Esophagus muscularis mucosa (tissue), 4 donors: ENCODE measurements around the gene NDUFA3. TPM values are rescaled to one million over a fixed set of nuclear protein-coding genes. Genes with fewer than 3 reads are reported as not detected.
"Not testable (repeated sequence)": the region's sequence is repeated elsewhere in the genome, so short reads cannot be mapped to it uniquely, and the experiment has no call there.

ENCODE experiments used
- DNase-seq: peaks from one replicate; pipeline ENCODE4 v3.0.0-alpha.2; 2017; ENCODE audit errors: extremely low spot score
- H3K27ac ChIP-seq, 4 donors: fragments of 200-600 bp; sonication (generic); replicated peaks in 1 of 4; 1 replicate in 3 of 4; 2 replicates in 1 of 4; pipeline ENCODE4 v1.5.1; 2016 to 2019; ENCODE audit warnings: mild to moderate bottlenecking in 1 of 4
- H3K27me3 ChIP-seq, 4 donors: fragments of 200-600 bp; sonication (generic); one replicate each; pipeline versions ENCODE4 v1.5.1 to v1.6.0; 2016 to 2019
- H3K36me3 ChIP-seq, 4 donors: fragments of 200-600 bp; sonication (generic); one replicate each; pipeline ENCODE4 v1.5.1; 2016 to 2019
- H3K4me1 ChIP-seq, 4 donors: fragments of 200-600 bp; sonication (generic); one replicate each; pipeline ENCODE4 v1.5.1; 2016 to 2019
- H3K4me3 ChIP-seq, 4 donors: fragments of 200-600 bp; sonication (generic); 1 replicate in 2 of 4; 2 replicates in 2 of 4; pipeline ENCODE4 v1.5.1; 2016 to 2019; ENCODE audit warnings: mild to moderate bottlenecking in 4 of 4, moderate library complexity in 1 of 4
- H3K9me3 ChIP-seq, 4 donors: fragments of 200-600 bp; sonication (generic); 1 replicate in 3 of 4; 2 replicates in 1 of 4; pipeline ENCODE4 v1.5.1; 2016 to 2019
- CTCF ChIP-seq, 3 experiments: fragments of 200-600 bp in 2 of 3; fragments of 450-650 bp in 1 of 3; sonication (generic) in 2 of 3; IDR thresholded peaks; one replicate each; pipeline ENCODE4 v1.5.1; 2017 to 2019; ENCODE audit warnings: antibody characterized with exemption in 3 of 3, mild to moderate bottlenecking in 2 of 3, moderate library complexity in 1 of 3
- EP300 ChIP-seq: sonication (generic); formaldehyde crosslinking; IDR thresholded peaks from one replicate; pipeline ENCODE4 v1.6.1; 2017; ENCODE audit warnings: antibody characterized with exemption
- POLR2A ChIP-seq: fragments of 450-650 bp; IDR thresholded peaks from one replicate; pipeline ENCODE4 v1.6.1; 2017; ENCODE audit warnings: antibody characterized with exemption, moderate library complexity, mild to moderate bottlenecking, low read depth
- POLR2AphosphoS5 ChIP-seq, 2 donors: sonication (generic); formaldehyde crosslinking; IDR thresholded peaks; one replicate each; pipeline ENCODE4 v1.6.1; 2017; ENCODE audit warnings: antibody characterized with exemption in 2 of 2
- WGBS: methylation state at CpG from one replicate; pipeline ENCODE4 v1.1.5; 2018; 5-methylcytosine and 5-hydroxymethylcytosine counted together
- intact Hi-C: fragments of 100-400 bp; cut with DNase I; formaldehyde crosslinking; loops from one replicate; pipeline ENCODE4 v1.15.1; 2023
- total RNA-seq, 4 donors: library from RNA; depleted of rRNA; stranded (reverse); fragments of >200 nt; gene quantifications; one replicate each; pipeline versions ENCODE4 v1.1.0 to v1.2.1, GENCODE V29; 2016

Gene NDUFA3
- total RNA-seq, 4 donors from 2014 or later = 9.1 to 50.9 (median 26.4) TPM

- H3K4me1 ChIP-seq = peaks cover 0 to 19% (median 14%) of the 10 kb centered on the region in 4 donors
- H3K9me3 ChIP-seq = no peaks in the 10 kb centered on the region
- intact Hi-C loops = no loop called here
- TF ChIP-seq EP300 (no peak), CTCF (IDR thresholded peaks at IDR 0.05) (no peak), POLR2A (no peak), POLR2AphosphoS5 (IDR thresholded peaks at IDR 0.05) (no peak)
- peaks cover 0 to 43% (median 4%) of the 10 kb centered on the region in 4 donors for H3K27me3 ChIP-seq
- 86% methylated on average over 17 of the region's 17 CpGs for WGBS
- no peak for DNase-seq
- no peak overlapping the region for H3K4me3 ChIP-seq
- H3K27ac ChIP-seq = no peak overlapping the region
- H3K36me3 ChIP-seq = no peaks in the 10 kb centered on the region
Observed at GRCh38 chr19:54094426-54095000, 8.1 kb upstream of the NDUFA3 start.

GRCh38 chr19:54095136-54095858 lies 7.4 kb upstream of the NDUFA3 start:
- 58% methylated on average over 12 of the region's 22 CpGs for WGBS
- Histone ChIP-seq H3K4me1 (peaks cover 0 to 19% (median 14%) of the 10 kb centered on the region in 4 donors), H3K27ac (peak overlapping the region in 1 of 4 donors; percentile 78), H3K9me3 (no peaks in the 10 kb centered on the region), H3K4me3 (peak overlapping the region; percentile 45 to 58 (median 50)), H3K36me3 (no peaks in the 10 kb centered on the region), H3K27me3 (peaks cover 0 to 36% (median 4%) of the 10 kb centered on the region in 4 donors)
- DNase-seq = no peak
- intact Hi-C loops = no loop called here
- no peak for TF ChIP-seq POLR2A
- TF ChIP-seq EP300 = no peak
- no peak for TF ChIP-seq POLR2AphosphoS5 (IDR thresholded peaks at IDR 0.05)
- TF ChIP-seq CTCF (IDR thresholded peaks at IDR 0.05) = no peak

GRCh38 chr19:54095859-54096616 lies 6.6 kb upstream of the NDUFA3 start:
- Histone ChIP-seq H3K27me3 (peaks cover 0 to 28% (median 4%) of the 10 kb centered on the region in 4 donors), H3K27ac (peak overlapping the region in 3 of 4 donors; percentile 13 to 78 (median 23)), H3K4me3 (peak overlapping the region; percentile 45 to 58 (median 50)), H3K4me1 (peaks cover 0 to 19% (median 14%) of the 10 kb centered on the region in 4 donors)
- intact Hi-C loops, DNase-seq, H3K36me3 ChIP-seq, H3K9me3 ChIP-seq: not testable (repeated sequence)
- WGBS = 0% methylated on average over 18 of the region's 46 CpGs
- peak in 1 of 3 experiments; percentile 23 for TF ChIP-seq CTCF (IDR thresholded peaks at IDR 0.05)

- Histone ChIP-seq H3K4me3 (peak overlapping the region; percentile 21 to 54 (median 38)), H3K9me3 (no peaks in the 10 kb centered on the region), H3K36me3 (no peaks in the 10 kb centered on the region), H3K27ac (peak overlapping the region; percentile 8 to 78 (median 42)), H3K27me3 (peaks cover 0 to 25% (median 4%) of the 10 kb centered on the region in 4 donors), H3K4me1 (peaks cover 0 to 19% (median 14%) of the 10 kb centered on the region in 4 donors)
- DNase-seq = no peak
- WGBS = 12% methylated on average over 11 of the region's 14 CpGs
- TF ChIP-seq EP300 = no peak
- TF ChIP-seq POLR2AphosphoS5 (IDR thresholded peaks at IDR 0.05) = no peak
- TF ChIP-seq POLR2A = no peak
- TF ChIP-seq CTCF (IDR thresholded peaks at IDR 0.05) = no peak
- intact Hi-C loops = no loop called here
Observed at GRCh38 chr19:54096617-54097106, 6.0 kb upstream of the NDUFA3 start.
